HS-27A (cell line): ENCODE data around the gene TWIST2.

Experiments
- DNase-seq: peaks from one replicate; pipeline ENCODE4 v3.0.0-alpha.2; 2012; ENCODE audit warnings: low read depth, missing footprints

The TWIST2 gene

DNA sequence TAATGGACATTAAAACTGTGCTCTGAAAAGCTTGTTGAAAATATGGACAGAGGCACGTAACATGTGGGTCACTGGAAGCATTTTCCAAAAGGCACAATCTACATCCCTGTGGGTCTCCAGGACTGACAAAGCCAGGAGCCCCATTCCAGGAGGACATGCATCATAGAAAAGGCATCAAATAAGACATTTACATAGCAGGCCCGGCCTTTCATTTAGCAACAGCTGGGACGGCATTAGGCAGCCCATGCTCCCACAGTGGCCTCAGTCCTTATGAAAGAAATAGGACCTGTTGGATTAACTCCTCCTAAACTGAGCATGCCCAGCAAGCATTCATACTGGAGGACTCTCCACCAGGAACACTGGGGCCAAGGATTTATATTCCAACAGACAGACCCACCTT, 72.2 kb downstream of the TWIST2 start:
- DNase-seq, result no peak

DNA sequence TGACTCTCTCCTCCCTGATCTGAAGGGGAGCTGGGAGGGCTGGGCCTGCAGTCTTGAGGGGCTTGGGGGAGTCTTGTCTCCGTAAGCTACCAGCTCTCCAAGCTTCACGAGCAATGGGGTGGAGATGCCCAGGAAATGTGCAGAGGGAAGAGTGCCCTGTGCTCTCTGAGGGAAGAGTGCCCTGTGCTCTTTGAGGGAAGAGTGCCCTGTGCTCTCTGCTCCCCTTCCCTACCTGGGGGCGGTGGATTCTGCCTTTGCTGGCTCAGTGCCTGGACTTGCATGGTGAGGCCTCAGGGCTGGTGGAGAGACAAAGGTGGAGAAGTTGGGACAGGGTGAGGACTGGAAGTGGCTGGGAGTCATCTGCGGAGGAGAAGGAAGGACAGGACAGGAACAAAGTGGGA, 72.7 kb downstream of the TWIST2 start:
- DNase-seq, result no peak

DNA sequence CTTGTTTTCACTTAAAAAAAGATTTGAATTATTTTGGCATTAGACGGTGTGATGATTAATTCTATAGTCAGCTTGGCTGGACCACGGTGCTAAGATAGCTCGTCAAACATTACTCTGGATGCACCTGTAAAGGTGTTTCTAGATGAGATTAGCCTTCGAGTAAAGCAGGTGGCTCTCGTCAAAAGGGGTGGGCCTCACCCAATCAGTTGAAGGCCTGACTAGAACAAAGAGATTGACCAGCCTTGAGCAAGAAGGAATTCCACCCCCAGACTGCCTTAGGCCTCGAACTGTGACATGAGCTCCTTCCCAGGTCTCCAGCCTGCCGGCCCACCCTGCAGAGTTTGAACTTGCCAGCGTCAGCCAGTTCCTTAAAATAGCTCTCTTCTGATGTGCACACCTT, 73.4 kb downstream of the TWIST2 start:
- DNase-seq, result no peak

- no peak for DNase-seq
Measured at GRCh38 chr2:238921681-238922319, 73.9 kb downstream of the TWIST2 start.

GRCh38 chr2:238922435-238922834, 74.5 kb downstream of the TWIST2 start:
- DNase-seq, result no peak

DNA sequence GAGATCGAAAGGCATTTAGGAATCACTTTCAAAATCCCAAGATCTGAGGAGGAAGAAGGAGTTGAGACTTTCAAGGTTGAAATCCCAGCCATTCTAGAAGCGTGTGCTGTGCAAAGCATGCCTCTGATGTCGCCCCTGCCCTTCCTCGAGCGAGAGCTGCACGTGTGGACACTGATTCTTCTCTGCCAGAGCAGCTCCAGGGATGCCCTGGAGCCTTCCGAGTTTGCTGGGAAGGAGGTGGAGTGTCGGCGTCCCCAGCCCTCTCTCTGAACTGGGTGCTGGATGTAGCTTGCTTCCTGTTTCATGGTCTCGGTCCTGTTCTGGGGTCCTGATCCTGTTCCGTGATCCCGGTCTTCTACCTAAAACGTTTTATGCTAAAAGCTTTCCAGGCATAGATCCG, 76.1 kb downstream of the TWIST2 start:
- no peak for DNase-seq

GRCh38 chr2:238924796-238925195, 76.9 kb downstream of the TWIST2 start:
- DNase-seq, result no peak

DNA sequence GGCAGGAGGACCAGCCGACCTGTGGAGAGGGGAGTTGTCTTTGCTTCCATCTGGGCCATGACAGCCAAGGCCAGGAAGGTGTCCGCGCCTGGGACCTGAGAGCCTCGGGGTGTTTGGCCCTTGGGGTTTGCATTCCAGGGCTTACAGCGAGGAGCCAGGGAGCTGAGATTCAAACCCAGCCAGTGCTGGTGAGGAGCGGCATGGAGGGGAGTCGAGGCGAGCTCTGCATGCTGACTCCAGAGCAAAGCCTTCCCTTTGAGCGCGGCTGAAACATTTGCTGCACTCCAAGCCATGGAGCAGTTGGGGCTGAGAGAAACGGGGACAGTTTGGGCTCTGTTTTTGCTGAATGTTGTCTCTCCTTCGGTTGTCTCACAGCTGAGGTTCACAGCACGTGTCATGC, 77.4 kb downstream of the TWIST2 start:
- DNase-seq, result no peak

- no peak for DNase-seq
Measured at GRCh38 chr2:238925816-238926521, 78.1 kb downstream of the TWIST2 start.

DNA sequence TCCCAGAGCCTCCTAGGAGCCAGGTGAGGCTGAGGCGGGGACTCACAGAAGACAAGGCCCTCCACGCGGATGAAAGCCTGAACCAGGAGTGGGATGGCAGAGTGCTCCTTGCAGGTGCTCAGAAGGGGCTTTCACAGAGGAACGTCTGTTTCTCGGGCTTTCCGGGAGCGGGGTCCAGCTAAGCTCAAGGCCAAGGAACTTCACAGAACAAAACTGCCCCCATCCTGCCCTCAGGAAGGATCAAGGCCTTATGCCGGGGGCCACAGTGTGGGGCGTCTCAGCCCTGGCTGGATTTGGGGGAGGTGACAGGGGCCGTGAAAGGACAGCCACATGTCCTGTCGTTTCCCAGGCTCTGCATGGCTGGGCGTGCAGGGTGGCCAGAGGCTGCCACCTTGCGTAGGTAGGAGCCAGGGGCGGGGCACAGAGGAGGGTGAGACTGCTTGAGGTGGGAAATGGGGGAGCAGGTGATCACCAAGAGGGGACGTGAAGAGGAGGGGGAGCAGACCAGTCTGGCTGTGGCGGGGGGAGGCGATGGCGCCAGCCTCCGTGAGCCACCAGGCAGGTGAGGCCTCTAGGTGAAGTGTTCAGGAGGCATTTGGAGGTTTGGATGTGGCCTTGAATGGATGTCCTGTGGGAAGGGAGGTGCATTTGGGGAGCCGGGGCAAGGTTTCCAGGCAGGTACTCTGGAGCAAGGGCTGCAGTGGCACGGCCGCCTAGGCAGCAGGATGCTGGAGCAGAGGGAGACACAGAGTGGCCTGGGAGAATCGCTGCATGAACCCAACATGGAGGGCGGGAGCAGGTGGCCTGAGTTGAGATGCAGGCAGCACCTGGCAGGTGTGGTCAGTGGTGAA, 79.1 kb downstream of the TWIST2 start:
- DNase-seq, result no peak

GRCh38 chr2:238927746-238928519, 80.0 kb downstream of the TWIST2 start:
- DNase-seq, result no peak

- DNase-seq, result no peak
Measured at GRCh38 chr2:238928520-238929241, 80.8 kb downstream of the TWIST2 start.

DNA sequence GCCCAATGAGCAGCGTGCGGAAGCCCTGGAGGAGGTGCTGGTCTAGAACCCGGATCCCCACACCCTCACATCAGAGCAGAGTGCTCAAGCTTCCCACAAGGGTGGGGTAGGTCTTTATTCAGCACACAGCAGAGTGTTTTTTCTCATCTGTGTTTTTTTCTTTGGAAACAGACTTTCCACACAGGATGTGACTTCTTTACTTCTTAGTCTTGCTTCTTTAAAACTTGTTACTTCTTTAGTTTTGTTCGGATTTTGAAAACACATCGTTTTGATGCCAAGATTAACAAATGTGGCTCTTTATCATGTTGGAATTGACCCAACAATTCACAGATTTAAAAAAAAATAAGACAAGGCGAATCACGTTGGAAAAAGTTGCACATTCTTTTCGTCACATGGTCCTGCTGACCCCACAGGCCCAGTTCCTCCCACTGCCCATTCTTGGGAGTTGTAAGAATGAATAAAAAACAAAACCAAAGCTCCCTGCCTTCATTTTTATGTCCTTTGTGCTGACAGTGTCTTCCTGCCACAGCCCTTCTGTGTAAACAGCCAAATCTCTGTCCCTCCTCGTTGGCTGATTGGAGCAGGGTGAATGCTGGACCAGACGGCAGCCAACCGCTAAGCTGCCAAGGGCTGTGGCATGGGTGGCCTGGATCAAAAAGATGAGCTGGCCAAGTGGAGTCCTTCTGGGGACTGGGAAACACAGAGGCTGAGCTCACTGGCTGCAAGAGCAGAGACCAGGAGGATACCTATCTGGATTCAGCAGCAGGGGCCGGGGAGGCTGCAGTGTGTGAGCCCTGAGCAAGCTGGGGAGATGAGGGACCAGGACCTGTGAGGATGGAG, 81.6 kb downstream of the TWIST2 start:
- DNase-seq, result no peak

DNA sequence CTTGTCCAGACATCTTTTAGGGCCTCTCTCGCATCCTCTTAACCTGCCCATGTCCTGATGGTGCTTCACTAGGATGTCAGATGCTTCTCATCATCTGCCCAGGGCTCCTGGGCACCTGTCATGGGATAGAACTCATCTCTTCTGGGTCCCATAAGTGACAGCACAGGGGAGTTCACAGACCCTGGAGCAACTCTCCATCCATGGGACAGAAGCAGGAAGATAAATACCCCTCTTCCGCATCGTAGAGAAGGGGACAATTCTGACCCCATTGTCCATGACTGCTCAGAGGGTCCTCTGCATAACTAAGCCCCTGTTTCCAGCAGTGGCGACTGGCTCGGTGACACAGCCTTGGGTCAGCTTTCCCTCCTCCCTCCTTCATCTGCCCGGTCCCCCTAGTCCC, 82.3 kb downstream of the TWIST2 start:
- DNase-seq, result no peak

DNA sequence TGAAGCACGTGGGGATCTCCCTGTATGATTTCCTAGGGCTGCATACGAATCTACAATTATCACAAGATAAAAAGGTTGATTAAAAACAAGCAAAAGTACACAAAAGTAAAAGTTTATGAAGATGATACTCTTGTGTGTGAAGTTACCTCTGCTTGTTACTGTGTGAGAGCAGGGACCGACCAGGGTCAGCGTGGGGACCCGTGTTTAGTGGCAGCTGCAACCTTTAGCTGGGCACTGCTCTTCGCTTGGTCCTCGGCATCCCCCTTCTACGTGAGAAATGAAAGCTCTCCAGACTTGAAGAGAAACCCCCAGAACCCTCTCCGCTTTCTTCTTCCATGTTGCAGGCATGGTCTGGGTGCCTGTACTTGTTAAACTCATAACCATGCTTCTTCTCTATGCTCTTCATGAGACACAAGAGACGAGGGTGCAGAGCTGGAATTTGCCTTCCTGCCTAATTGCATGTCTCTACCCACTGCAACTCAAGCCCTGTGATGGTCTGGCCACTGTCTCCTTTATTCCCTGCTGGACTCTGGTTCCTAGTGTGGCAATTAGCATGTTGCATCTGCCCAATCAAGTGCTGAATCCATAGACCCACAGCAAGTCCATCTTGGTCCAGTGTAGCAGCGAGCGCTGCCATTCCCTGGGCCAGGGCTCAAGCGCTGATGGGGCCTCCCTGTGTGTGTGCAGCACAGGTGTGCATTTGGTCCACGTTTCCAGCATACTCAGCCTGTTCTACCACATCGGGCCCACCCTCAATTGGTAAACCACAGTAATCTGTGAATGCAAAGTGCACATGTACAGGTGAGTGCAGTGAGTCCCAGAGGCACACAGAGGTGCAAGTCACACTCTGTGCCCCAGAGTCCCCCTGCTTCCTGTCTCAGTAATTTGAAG, 88.5 kb downstream of the TWIST2 start:
- DNase-seq, result no peak

GRCh38 chr2:238938003-238938400, 90.1 kb downstream of the TWIST2 start:
- DNase-seq, result no peak

GRCh38 chr2:238938401-238939055, 90.6 kb downstream of the TWIST2 start:
- no peak for DNase-seq

DNA sequence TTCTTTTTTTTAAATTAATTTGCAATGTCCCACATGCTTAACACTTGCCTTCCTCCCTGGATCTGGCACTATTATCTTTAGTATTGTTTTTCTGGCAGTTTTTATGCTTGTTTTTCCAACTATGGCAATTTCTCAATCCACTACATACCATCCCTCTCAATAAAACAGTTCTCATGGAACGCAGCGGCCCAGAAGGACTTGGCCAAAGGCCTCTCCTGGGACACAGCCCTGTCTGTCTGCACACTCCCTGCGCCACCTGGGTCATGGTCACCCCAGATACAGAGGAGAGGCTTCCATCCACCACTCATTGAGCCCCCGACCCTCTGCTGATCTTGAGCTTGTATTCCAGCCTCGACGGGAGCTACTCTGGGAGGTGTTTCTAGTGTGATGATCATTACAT, 91.2 kb downstream of the TWIST2 start:
- DNase-seq, result no peak
